B cell (primary cell): ENCODE data around the gene SLK. TPM values are rescaled to one million over a fixed set of nuclear protein-coding genes. Genes with fewer than 3 reads are reported as not detected.

Experiments
- ATAC-seq: fragments of 200-7000 bp; cut with Tn5 transposase; one replicate; pipeline ENCODE4 v1.10.0; 2021; ENCODE audit warnings: low read depth, mild to moderate bottlenecking, moderate number of reproducible peaks, moderate library complexity
- CTCF ChIA-PET: fragments of 350-600 bp; sonication (Branson Sonifier 250); formaldehyde crosslinking; loops from one replicate; lab custom pipeline; 2021; ENCODE audit warnings: antibody characterized with exemption, inconsistent platforms; lab: Charles Lee
- POLR2A ChIA-PET: fragments of 350-600 bp; sonication (Branson Sonifier 250); formaldehyde crosslinking; loops from one replicate; lab custom pipeline; 2021; ENCODE audit warnings: antibody characterized with exemption; lab: Charles Lee
- DNase-seq: peaks from one replicate; pipeline ENCODE4 v3.0.0; 2013
- H2AFZ ChIP-seq: 2 replicates; pipeline ENCODE4 v1.6.1; 2012; ENCODE audit warnings: mild to moderate bottlenecking, low read depth, low read length; ENCODE audit not compliant: insufficient read depth, poor library complexity, severe bottlenecking
- H3K27ac ChIP-seq, 2 donors: 1 replicate in 1 of 2; 2 replicates in 1 of 2; pipeline ENCODE4 v1.5.1; 2012 to 2013; ENCODE audit warnings: low read length in 2 of 2, mild to moderate bottlenecking in 2 of 2, moderate library complexity in 1 of 2
- H3K27me3 ChIP-seq, 4 experiments: fragments of 200-600 bp in 1 of 4; sonication (generic) in 1 of 4; replicated peaks in 1 of 4; 1 replicate in 2 of 4; 2 replicates in 2 of 4; pipeline versions ENCODE4 v1.6.1 to v1.7.0; 2013 to 2016; ENCODE audit warnings: low read length in 3 of 4, mild to moderate bottlenecking in 2 of 4, mixed read lengths in 1 of 4, moderate library complexity in 1 of 4; ENCODE audit not compliant: insufficient read depth in 4 of 4, control insufficient read depth in 3 of 4; ENCODE audit errors: control extremely low read depth in 1 of 4
- H3K36me3 ChIP-seq, 2 experiments: replicated peaks in 1 of 2; 1 replicate in 1 of 2; 2 replicates in 1 of 2; pipeline versions ENCODE4 v1.6.1 to v1.7.1; 2013; ENCODE audit warnings: low read length in 1 of 2; ENCODE audit not compliant: insufficient read depth in 2 of 2, control insufficient read depth in 1 of 2; ENCODE audit errors: control extremely low read depth in 1 of 2, extremely low read depth in 1 of 2
- H3K4me1 ChIP-seq, 2 donors: fragments of 200-600 bp in 1 of 2; sonication (generic) in 1 of 2; 1 replicate in 1 of 2; 2 replicates in 1 of 2; pipeline versions ENCODE4 v1.5.1 to v1.6.1; 2013 to 2017; ENCODE audit warnings: low read length in 2 of 2; ENCODE audit not compliant: control insufficient read depth in 2 of 2, insufficient read depth in 2 of 2
- H3K4me2 ChIP-seq: replicated peaks from 2 replicates; pipeline ENCODE3; 2012; ENCODE audit warnings: mild to moderate bottlenecking, low read depth, low read length; ENCODE audit not compliant: poor library complexity, severe bottlenecking
- H3K4me3 ChIP-seq, 5 experiments: fragments of 200-600 bp in 1 of 5; sonication (generic) in 1 of 5; 1 replicate in 3 of 5; 2 replicates in 2 of 5; pipeline versions ENCODE4 v1.5.1 to v1.7.0; 2011 to 2016; ENCODE audit warnings: low read length in 4 of 5, mild to moderate bottlenecking in 4 of 5, low read depth in 2 of 5, control low read depth in 1 of 5, moderate library complexity in 1 of 5; ENCODE audit not compliant: insufficient read depth in 1 of 5; ENCODE audit errors: control extremely low read depth in 1 of 5, extremely low read depth in 1 of 5
- H3K79me2 ChIP-seq: fragments of 200-600 bp; sonication (generic); one replicate; pipeline ENCODE4 v1.6.0; 2016; ENCODE audit warnings: low read length; ENCODE audit not compliant: control insufficient read depth, insufficient read depth
- H3K9ac ChIP-seq: fragments of 200-600 bp; sonication (generic); 2 replicates; pipeline ENCODE4 v1.6.1; 2017; ENCODE audit warnings: mild to moderate bottlenecking, low read length, moderate library complexity
- H3K9me3 ChIP-seq, 3 donors: one replicate each; pipeline versions ENCODE4 v1.6.1 to v1.7.1; 2013; ENCODE audit warnings: low read length in 2 of 3; ENCODE audit not compliant: control insufficient read depth in 2 of 3, insufficient read depth in 1 of 3; ENCODE audit errors: control extremely low read depth in 1 of 3
- H4K20me1 ChIP-seq: 2 replicates; pipeline ENCODE4 v1.6.0; 2012; ENCODE audit warnings: mild to moderate bottlenecking, low read length; ENCODE audit not compliant: insufficient read depth, control insufficient read depth, poor library complexity, severe bottlenecking
- H3K27ac Mint-ChIP-seq: one replicate; pipeline ENCODE4 v1.8.0; 2021; ENCODE audit warnings: mixed read lengths
- H3K27me3 Mint-ChIP-seq: one replicate; pipeline ENCODE4 v1.8.0; 2021; ENCODE audit warnings: mixed read lengths
- H3K4me1 Mint-ChIP-seq: one replicate; pipeline ENCODE4 v1.8.0; 2021; ENCODE audit warnings: mixed read lengths
- H3K4me3 Mint-ChIP-seq: one replicate; pipeline ENCODE4 v1.8.0; 2021; ENCODE audit warnings: mixed read lengths
- H3K9me3 Mint-ChIP-seq: one replicate; pipeline ENCODE4 v1.8.0; 2022; ENCODE audit warnings: mixed read lengths; ENCODE audit not compliant: insufficient read depth
- CTCF ChIP-seq: fragments of 200-600 bp; IDR thresholded peaks from one replicate; pipeline ENCODE4 v1.8.0; 2022; ENCODE audit warnings: antibody characterized with exemption, mild to moderate bottlenecking
- EZH2 ChIP-seq: IDR thresholded peaks from 2 replicates; pipeline ENCODE4 v1.6.1; 2012; ENCODE audit warnings: borderline replicate concordance, low read depth, mild to moderate bottlenecking, moderate library complexity, low read length; ENCODE audit not compliant: insufficient read depth, poor library complexity, severe bottlenecking
- WGBS: methylation state at CpG from one replicate; pipeline ENCODE4 v1.1.5; 2013; ENCODE audit warnings: missing lambda C conversion rate; ENCODE audit not compliant: insufficient coverage; 5-methylcytosine and 5-hydroxymethylcytosine counted together
- intact Hi-C: fragments of 100-400 bp; cut with micrococcal nuclease; formaldehyde crosslinking; loops from one replicate; pipeline ENCODE4 v1.10.0; 2022
- polyA plus RNA-seq: library from polyadenylated mRNA; depleted of rRNA; stranded (reverse); fragments of >200 nt; gene quantifications from 2 replicates; pipeline ENCODE4 v1.2.3, GENCODE V29; 2012
- total RNA-seq, 2 donors: library from RNA; stranded (reverse); fragments of 120-200 nt in 1 of 2; gene quantifications; 1 replicate in 1 of 2; 2 replicates in 1 of 2; pipeline versions ENCODE4 v1.2.3 to v1.2.4, GENCODE V29; 2013 to 2022

Gene SLK
- total and polyA plus RNA-seq, 2 donors (not counting 1 experiment from before 2014, with no cell fraction given), result 2.9 to 24.5 TPM

GRCh38 chr10:104061196-104061595 is 94.3 kb downstream of the SLK start:
- no peak for ATAC-seq
- Histone ChIP-seq H3K36me3 (no peaks in the 10 kb centered on the region), H3K9me3 (no peaks in the 10 kb centered on the region), H3K4me1 (no peaks in the 10 kb centered on the region), H3K4me2 (no peak overlapping the region), H3K9ac (no peak overlapping the region), H2AFZ (no peak overlapping the region), H4K20me1 (no peaks in the 10 kb centered on the region), H3K27me3 (peaks cover 0 to under 1% (median 0%) of the 10 kb centered on the region in 4 experiments), H3K4me3 (no peak overlapping the region), H3K27ac (no peak overlapping the region), H3K79me2 (no peaks in the 10 kb centered on the region)
- H3K9me3 Mint-ChIP-seq, result no peaks in the 10 kb centered on the region
- H3K4me1 Mint-ChIP-seq, result no peaks in the 10 kb centered on the region
- intact Hi-C loops, result no loop called here
- DNase-seq, result no peak
- H3K27ac Mint-ChIP-seq, result no peak overlapping the region
- peaks cover 21% of the 10 kb centered on the region for H3K27me3 Mint-ChIP-seq
- CTCF ChIA-PET, result interaction anchor here (1.1 kb wide), 1 partner anchor 30 kb away, joined by 3 read pairs; no protein-coding TSS in a partner anchor
- TF ChIP-seq CTCF, result no peak
- no peak for TF ChIP-seq EZH2
- 97% methylated on average over 3 of the region's 6 CpGs for WGBS
- H3K4me3 Mint-ChIP-seq, result no peak overlapping the region
- POLR2A ChIA-PET, result no interaction called here

GRCh38 chr10:104065748-104066147 is 98.8 kb downstream of the SLK start:
- CTCF ChIA-PET, result interaction anchor here (1.5 kb wide), 1 partner anchor 178 kb away, joined by 3 read pairs; no protein-coding TSS in a partner anchor
- 78% methylated on average over 1 of the region's 1 CpG for WGBS

More at GRCh38 chr10:104065748-104066147, 98.8 kb downstream of the SLK start:
- peaks cover 0 to 4% (median 0%) of the 10 kb centered on the region in 4 experiments for H3K27me3 ChIP-seq
- intact Hi-C loops, result no loop called here
- H3K4me2 ChIP-seq, result no peak overlapping the region
- H2AFZ ChIP-seq, result no peak overlapping the region
- Mint-ChIP-seq H3K4me3 (no peak overlapping the region), H3K4me1 (no peaks in the 10 kb centered on the region), H3K27ac (no peak overlapping the region), H3K27me3 (peaks cover 21% of the 10 kb centered on the region), H3K9me3 (no peaks in the 10 kb centered on the region)
- H3K9ac ChIP-seq, result no peak overlapping the region
- ATAC-seq, result no peak
- no peak overlapping the region for H3K27ac ChIP-seq
- POLR2A ChIA-PET, result no interaction called here
- H3K36me3 ChIP-seq, result no peaks in the 10 kb centered on the region
- H3K4me1 ChIP-seq, result no peaks in the 10 kb centered on the region
- no peaks in the 10 kb centered on the region for H4K20me1 ChIP-seq
- DNase-seq, result no peak
- no peaks in the 10 kb centered on the region for H3K9me3 ChIP-seq
- no peak overlapping the region for H3K4me3 ChIP-seq
- no peaks in the 10 kb centered on the region for H3K79me2 ChIP-seq
- no peak for TF ChIP-seq EZH2
- TF ChIP-seq CTCF, result no peak
